K562 (cell line): ENCODE data around the gene HLCS. TPM values are rescaled to one million over a fixed set of nuclear protein-coding genes. Genes with fewer than 3 reads are reported as not detected.

ENCODE experiments used
- ATAC-seq: fragments of 200-7000 bp; cut with Tn5 transposase; 3 replicates; pipeline ENCODE4 v1.9.1; 2020; ENCODE audit warnings: moderate library complexity
- BruUV-seq: library from RNA; stranded (reverse); fragments of 400-500 nt; replicated peaks from 2 replicates; lab custom pipeline; 2021; lab: Mats Ljungman, UMichigan
- CTCF ChIA-PET: fragments of 300-600 bp; formaldehyde crosslinking; extraction: SDS; loops from one replicate; lab custom pipeline; 2021; ENCODE audit warnings: low intra/inter-chr PET ratio; lab: Yijun Ruan, JAX
- POLR2A ChIA-PET: fragments of 300-600, 350-650 bp; sonication (Branson Sonifier 250); formaldehyde crosslinking; extraction: SDS; loops from one replicate; lab custom pipeline; 2021; ENCODE audit warnings: antibody characterized with exemption, inconsistent platforms; lab: Yijun Ruan, JAX
- DNase-seq, 4 experiments: peaks; one replicate each; pipeline versions ENCODE4 v3.0.0 to v3.0.0-alpha.2; 2011 to 2018; ENCODE audit warnings: low spot score in 3 of 4, mixed read lengths in 3 of 4; ENCODE audit errors: extremely low read depth in 1 of 4
- FAIRE-seq: peaks from 2 replicates; lab custom pipeline; 2011; peaks lifted over from hg19 to GRCh38; lab: Jason Lieb, UNC
- H2AFZ ChIP-seq: 2 replicates; pipeline ENCODE4 v1.6.0; 2011; ENCODE audit warnings: low read depth, low read length, control low read depth, inconsistent platforms
- H3K27ac ChIP-seq: fragments of 200-600 bp; 3 replicates; pipeline ENCODE4 v1.8.0; 2011; ENCODE audit warnings: low read depth, mild to moderate bottlenecking, control low read depth, inconsistent platforms, low read length, moderate library complexity, mixed read lengths; ENCODE audit errors: extremely low read depth
- H3K27me3 ChIP-seq, 2 experiments: fragments of 300-600 bp in 1 of 2; 2 replicates in 1 of 2; 3 replicates in 1 of 2; pipeline versions ENCODE4 v1.6.0 to v1.8.0; 2011; ENCODE audit warnings: inconsistent platforms in 2 of 2, low read length in 2 of 2, mild to moderate bottlenecking in 1 of 2, mixed read lengths in 1 of 2, moderate library complexity in 1 of 2; ENCODE audit not compliant: control insufficient read depth in 2 of 2, insufficient read depth in 2 of 2
- H3K36me3 ChIP-seq: fragments of 300-600 bp; 3 replicates; pipeline ENCODE4 v1.8.0; 2011; ENCODE audit warnings: mild to moderate bottlenecking, low read length, inconsistent platforms; ENCODE audit not compliant: control insufficient read depth, insufficient read depth
- H3K4me1 ChIP-seq, 2 experiments: fragments of 200-600 bp in 1 of 2; replicated peaks in 1 of 2; 2 replicates in 1 of 2; 3 replicates in 1 of 2; pipeline versions ENCODE4 v1.5.1 to v1.8.0; 2011; ENCODE audit warnings: inconsistent platforms in 2 of 2, low read length in 2 of 2, mild to moderate bottlenecking in 1 of 2, mixed read lengths in 1 of 2, moderate library complexity in 1 of 2; ENCODE audit not compliant: control insufficient read depth in 2 of 2, insufficient read depth in 2 of 2
- H3K4me2 ChIP-seq: 2 replicates; pipeline ENCODE4 v1.6.1; 2011; ENCODE audit warnings: low read length, control low read depth, inconsistent platforms, mixed read lengths; ENCODE audit not compliant: insufficient read depth
- H3K4me3 ChIP-seq: fragments of 200-600 bp; sonication (generic), shearing (Covaris generic); 2 replicates; pipeline ENCODE4 v1.5.1; 2016; ENCODE audit warnings: control low read depth, inconsistent platforms
- H3K79me2 ChIP-seq: fragments of 200-600 bp; 3 replicates; pipeline ENCODE4 v1.8.0; 2011; ENCODE audit warnings: low read length, inconsistent platforms; ENCODE audit not compliant: control insufficient read depth, insufficient read depth
- H3K9ac ChIP-seq, 2 experiments: 2 replicates each; pipeline versions ENCODE4 v1.6.0 to v1.6.1; 2011; ENCODE audit warnings: low read depth in 2 of 2, low read length in 2 of 2, control low read depth in 1 of 2, inconsistent platforms in 1 of 2, mild to moderate bottlenecking in 1 of 2, mixed read lengths in 1 of 2; ENCODE audit not compliant: insufficient read depth in 1 of 2
- H3K9me1 ChIP-seq: one replicate; pipeline ENCODE4 v1.6.0; 2011; ENCODE audit warnings: inconsistent platforms, mild to moderate bottlenecking, low read length, moderate library complexity; ENCODE audit not compliant: control insufficient read depth, insufficient read depth
- H3K9me3 ChIP-seq: replicated peaks from 2 replicates; pipeline ENCODE4 v1.5.1; 2011; ENCODE audit warnings: low read depth, low read length, inconsistent platforms; ENCODE audit not compliant: control insufficient read depth, insufficient read depth
- H4K20me1 ChIP-seq: replicated peaks from 2 replicates; pipeline ENCODE4 v1.6.1; 2011; ENCODE audit warnings: low read length, inconsistent platforms, mixed read lengths; ENCODE audit not compliant: control insufficient read depth, insufficient read depth
- ETV5 ChIP-seq: sonication (generic); formaldehyde crosslinking; IDR thresholded peaks from 2 replicates; pipeline ENCODE4 v1.4.0; 2020; ENCODE audit warnings: low read depth, mild to moderate bottlenecking, missing genetic modification reagents
- PHF21A ChIP-seq: fragments of 450-650 bp; IDR thresholded peaks from 2 replicates; pipeline ENCODE4 v1.6.1; 2017; ENCODE audit warnings: low read depth, borderline replicate concordance
- SREBF2 ChIP-seq: sonication (generic); formaldehyde crosslinking; IDR thresholded peaks from 2 replicates; pipeline ENCODE4 v1.4.0; 2020; ENCODE audit warnings: mild to moderate bottlenecking, missing genetic modification reagents
- WGBS: fragments of 100-300 bp; shearing (Covaris generic); methylation state at CpG from one replicate; pipeline ENCODE4 v1.1.6; 2016; ENCODE audit warnings: low coverage, mixed read lengths; ENCODE audit not compliant: insufficient coverage; ENCODE audit errors: missing lambda C conversion rate; 5-methylcytosine and 5-hydroxymethylcytosine counted together
- in situ Hi-C: fragments of 300-500 bp; cut with MboI; formaldehyde crosslinking; loops from 4 replicates; pipeline ENCODE4 v1.15.0; 2018; ENCODE audit warnings: inconsistent platforms, mixed read lengths
- intact Hi-C: fragments of 100-400 bp; cut with micrococcal nuclease; formaldehyde crosslinking; loops from 2 replicates; pipeline ENCODE4 v1.14.2; 2022
- polyA plus RNA-seq, 8 experiments: library from polyadenylated mRNA; depleted of rRNA in 4 of 8; stranded (reverse) in 5 of 8; unstranded in 3 of 8; fragments of >200 nt; fragmentation: Nextera tagmentation in 2 of 8; fragmentation: Illumina TruSeq in 1 of 8; extraction: Ambion mirVana in 2 of 8; extraction: Trizol in 1 of 8; gene quantifications; 2 replicates each; pipeline versions ENCODE4 v1.2.1 to v1.2.3, GENCODE V29; 2011 to 2014; ENCODE audit warnings: inconsistent platforms in 1 of 8, missing spikeins in 1 of 8
- total RNA-seq, 7 experiments: library from RNA; depleted of rRNA in 6 of 7; stranded (reverse); fragments of >200 nt in 6 of 7; fragmentation: Illumina TruSeq in 2 of 7; extraction: Trizol in 2 of 7; gene quantifications; 2 replicates each; pipeline versions ENCODE4 v1.2.1 to v1.2.3, GENCODE V29; 2011 to 2021; ENCODE audit warnings: low replicate concordance in 1 of 7
- TF ChIP-seq, protein P1 (sequence below), 2 experiments: fragments of 150-350 bp in 1 of 2; IDR thresholded peaks; 2 replicates each; pipeline ENCODE4 v1.6.1; 2012 to 2016; ENCODE audit warnings: low read depth in 2 of 2, low read length in 2 of 2, mild to moderate bottlenecking in 1 of 2, moderate library complexity in 1 of 2
- TF ChIP-seq, protein P2 (sequence below): sonication (generic); formaldehyde crosslinking; IDR thresholded peaks from 2 replicates; pipeline ENCODE4 v1.8.0; 2023; ENCODE audit warnings: missing genetic modification reagents, mild to moderate bottlenecking, borderline replicate concordance
- TF ChIP-seq, protein P3 (sequence below): fragments of 250-450 bp; sonication (Bioruptor Pico); IDR thresholded peaks from 2 replicates; pipeline ENCODE4 v1.9.0; 2021; ENCODE audit warnings: mild to moderate bottlenecking

Gene HLCS
- total and polyA plus RNA-seq, 9 of the 15 experiments (the other 6 are each of a cell fraction or from before 2014, with no cell fraction given), result 3.0 to 21.5 (median 17.1) TPM

DNA sequence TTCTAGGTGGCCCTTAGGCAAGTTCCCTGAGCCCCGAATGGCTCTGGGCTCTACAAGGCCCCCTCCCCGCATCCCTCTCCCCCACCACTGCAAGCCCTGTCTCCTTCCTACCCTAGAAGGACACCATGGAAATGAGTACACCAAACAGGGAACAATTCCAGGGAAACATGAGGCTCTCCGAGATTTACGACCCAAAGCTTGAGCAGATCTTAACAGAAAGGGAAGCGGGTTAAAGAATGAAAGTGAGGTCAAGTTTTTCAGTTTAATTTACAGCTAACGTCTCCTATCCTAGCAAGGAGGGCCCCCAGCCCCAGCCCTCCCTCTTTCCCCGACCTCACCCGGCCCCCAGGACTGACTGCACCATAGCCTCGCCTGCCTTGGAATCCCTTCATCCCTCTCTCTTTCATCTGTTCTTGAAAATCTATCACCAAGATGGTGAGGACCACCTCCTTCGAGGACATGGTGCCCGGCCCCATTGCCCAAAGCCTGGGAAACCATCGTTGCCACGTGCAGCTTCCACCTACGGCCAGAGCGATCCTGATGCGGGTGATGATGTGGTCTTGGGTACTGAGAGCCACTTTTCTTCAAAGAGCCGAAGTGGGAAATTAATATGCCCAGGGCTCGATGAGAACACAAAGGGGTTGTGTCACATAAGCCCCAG, 237.0 kb downstream of the HLCS start:
- Histone ChIP-seq H3K4me1 (peaks cover 0 to 3% of the 10 kb centered on the region in 2 experiments; a peak in 1 of 5 replicates), H3K9ac (no peak overlapping the region), H3K4me2 (no peak overlapping the region), H3K9me1 (no peaks in the 10 kb centered on the region), H4K20me1 (0 out of 2 replicates have a peak, but pooled peaks cover 11% of the 10 kb centered on the region), H3K27me3 (peaks cover 68 to 81% of the 10 kb centered on the region in 2 experiments), H2AFZ (no peak overlapping the region), H3K79me2 (no peaks in the 10 kb centered on the region), H3K9me3 (no peaks in the 10 kb centered on the region), H3K27ac (no peak overlapping the region), H3K36me3 (no peaks in the 10 kb centered on the region), H3K4me3 (no peak overlapping the region)
- POLR2A ChIA-PET, result interaction anchor here (0.6 to 2.3 kb wide), 3 partner anchors 10 to 24 kb away, joined by 3 to 4 read pairs (median 4); no protein-coding TSS in a partner anchor
- no peak for FAIRE-seq
- no TSS peak for BruUV-seq
- intact Hi-C loops (no loop called here), in situ Hi-C loops (no loop called here)
- CTCF ChIA-PET, result no interaction called here
- DNase-seq, result no peak
- no peak for ATAC-seq
- under 1% methylated on average over 18 of the region's 18 CpGs for WGBS
- TF ChIP-seq SREBF2 (no peak), PHF21A (no peak), ETV5 (no peak)
- TF ChIP-seq, protein P1, sequence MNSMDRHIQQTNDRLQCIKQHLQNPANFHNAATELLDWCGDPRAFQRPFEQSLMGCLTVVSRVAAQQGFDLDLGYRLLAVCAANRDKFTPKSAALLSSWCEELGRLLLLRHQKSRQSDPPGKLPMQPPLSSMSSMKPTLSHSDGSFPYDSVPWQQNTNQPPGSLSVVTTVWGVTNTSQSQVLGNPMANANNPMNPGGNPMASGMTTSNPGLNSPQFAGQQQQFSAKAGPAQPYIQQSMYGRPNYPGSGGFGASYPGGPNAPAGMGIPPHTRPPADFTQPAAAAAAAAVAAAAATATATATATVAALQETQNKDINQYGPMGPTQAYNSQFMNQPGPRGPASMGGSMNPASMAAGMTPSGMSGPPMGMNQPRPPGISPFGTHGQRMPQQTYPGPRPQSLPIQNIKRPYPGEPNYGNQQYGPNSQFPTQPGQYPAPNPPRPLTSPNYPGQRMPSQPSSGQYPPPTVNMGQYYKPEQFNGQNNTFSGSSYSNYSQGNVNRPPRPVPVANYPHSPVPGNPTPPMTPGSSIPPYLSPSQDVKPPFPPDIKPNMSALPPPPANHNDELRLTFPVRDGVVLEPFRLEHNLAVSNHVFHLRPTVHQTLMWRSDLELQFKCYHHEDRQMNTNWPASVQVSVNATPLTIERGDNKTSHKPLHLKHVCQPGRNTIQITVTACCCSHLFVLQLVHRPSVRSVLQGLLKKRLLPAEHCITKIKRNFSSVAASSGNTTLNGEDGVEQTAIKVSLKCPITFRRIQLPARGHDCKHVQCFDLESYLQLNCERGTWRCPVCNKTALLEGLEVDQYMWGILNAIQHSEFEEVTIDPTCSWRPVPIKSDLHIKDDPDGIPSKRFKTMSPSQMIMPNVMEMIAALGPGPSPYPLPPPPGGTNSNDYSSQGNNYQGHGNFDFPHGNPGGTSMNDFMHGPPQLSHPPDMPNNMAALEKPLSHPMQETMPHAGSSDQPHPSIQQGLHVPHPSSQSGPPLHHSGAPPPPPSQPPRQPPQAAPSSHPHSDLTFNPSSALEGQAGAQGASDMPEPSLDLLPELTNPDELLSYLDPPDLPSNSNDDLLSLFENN (IDR thresholded peaks at IDR 0.05; ENCODE audit: low read depth in 2 of 2, low read length in 2 of 2), result no peak
- TF ChIP-seq, protein P2, sequence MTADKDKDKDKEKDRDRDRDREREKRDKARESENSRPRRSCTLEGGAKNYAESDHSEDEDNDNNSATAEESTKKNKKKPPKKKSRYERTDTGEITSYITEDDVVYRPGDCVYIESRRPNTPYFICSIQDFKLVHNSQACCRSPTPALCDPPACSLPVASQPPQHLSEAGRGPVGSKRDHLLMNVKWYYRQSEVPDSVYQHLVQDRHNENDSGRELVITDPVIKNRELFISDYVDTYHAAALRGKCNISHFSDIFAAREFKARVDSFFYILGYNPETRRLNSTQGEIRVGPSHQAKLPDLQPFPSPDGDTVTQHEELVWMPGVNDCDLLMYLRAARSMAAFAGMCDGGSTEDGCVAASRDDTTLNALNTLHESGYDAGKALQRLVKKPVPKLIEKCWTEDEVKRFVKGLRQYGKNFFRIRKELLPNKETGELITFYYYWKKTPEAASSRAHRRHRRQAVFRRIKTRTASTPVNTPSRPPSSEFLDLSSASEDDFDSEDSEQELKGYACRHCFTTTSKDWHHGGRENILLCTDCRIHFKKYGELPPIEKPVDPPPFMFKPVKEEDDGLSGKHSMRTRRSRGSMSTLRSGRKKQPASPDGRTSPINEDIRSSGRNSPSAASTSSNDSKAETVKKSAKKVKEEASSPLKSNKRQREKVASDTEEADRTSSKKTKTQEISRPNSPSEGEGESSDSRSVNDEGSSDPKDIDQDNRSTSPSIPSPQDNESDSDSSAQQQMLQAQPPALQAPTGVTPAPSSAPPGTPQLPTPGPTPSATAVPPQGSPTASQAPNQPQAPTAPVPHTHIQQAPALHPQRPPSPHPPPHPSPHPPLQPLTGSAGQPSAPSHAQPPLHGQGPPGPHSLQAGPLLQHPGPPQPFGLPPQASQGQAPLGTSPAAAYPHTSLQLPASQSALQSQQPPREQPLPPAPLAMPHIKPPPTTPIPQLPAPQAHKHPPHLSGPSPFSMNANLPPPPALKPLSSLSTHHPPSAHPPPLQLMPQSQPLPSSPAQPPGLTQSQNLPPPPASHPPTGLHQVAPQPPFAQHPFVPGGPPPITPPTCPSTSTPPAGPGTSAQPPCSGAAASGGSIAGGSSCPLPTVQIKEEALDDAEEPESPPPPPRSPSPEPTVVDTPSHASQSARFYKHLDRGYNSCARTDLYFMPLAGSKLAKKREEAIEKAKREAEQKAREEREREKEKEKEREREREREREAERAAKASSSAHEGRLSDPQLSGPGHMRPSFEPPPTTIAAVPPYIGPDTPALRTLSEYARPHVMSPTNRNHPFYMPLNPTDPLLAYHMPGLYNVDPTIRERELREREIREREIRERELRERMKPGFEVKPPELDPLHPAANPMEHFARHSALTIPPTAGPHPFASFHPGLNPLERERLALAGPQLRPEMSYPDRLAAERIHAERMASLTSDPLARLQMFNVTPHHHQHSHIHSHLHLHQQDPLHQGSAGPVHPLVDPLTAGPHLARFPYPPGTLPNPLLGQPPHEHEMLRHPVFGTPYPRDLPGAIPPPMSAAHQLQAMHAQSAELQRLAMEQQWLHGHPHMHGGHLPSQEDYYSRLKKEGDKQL, result no peak
- TF ChIP-seq, protein P3, sequence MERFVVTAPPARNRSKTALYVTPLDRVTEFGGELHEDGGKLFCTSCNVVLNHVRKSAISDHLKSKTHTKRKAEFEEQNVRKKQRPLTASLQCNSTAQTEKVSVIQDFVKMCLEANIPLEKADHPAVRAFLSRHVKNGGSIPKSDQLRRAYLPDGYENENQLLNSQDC (CRISPR knock-in tag), result no peak
